ENCODE data around the gene ATXN1. TPM values are rescaled to one million over a fixed set of nuclear protein-coding genes. Genes with fewer than 3 reads are reported as not detected.
A peak's percentile ranks its signal among the peaks of the same experiment; 100 is the strongest.

The ATXN1 gene
- total RNA-seq, 4 donors from 2014 or later, result 38.7 to 78.3 (median 62.6) TPM

DNA sequence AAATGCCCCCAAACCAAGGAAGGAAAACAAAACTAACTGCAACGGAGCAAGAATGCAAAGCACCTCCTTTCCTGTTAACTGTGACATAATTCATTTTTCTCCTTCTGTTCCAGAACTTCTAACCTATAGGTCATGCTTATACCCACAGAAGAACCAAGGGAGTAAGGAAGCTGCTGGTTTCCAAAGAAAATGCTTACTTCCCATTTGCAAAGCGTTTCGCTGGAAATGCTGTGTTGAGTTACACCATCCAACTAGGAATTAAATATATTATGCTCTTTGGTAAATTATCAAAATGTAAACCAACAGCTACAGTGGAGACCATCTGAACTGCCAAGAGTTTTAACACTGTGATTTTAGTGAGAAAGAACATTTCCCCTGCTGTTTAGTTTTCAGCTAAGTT is 42.9 kb downstream of the ATXN1 start:
- 28 to 43% methylated on average over 2 to 3 of the region's 3 CpGs for WGBS, 2 donors (ENCODE audit: low coverage in 1 of 2)
- no peaks in the 10 kb centered on the region for H3K27me3 ChIP-seq
- H3K4me3 ChIP-seq, result no peak overlapping the region
- H3K36me3 ChIP-seq, result no peaks in the 10 kb centered on the region
- no peak for ATAC-seq
- peaks cover 6 to 50% (median 10%) of the 10 kb centered on the region in 3 donors for H3K4me1 ChIP-seq
- no peaks in the 10 kb centered on the region for H3K9me3 ChIP-seq
- H3K27ac ChIP-seq, result peak overlapping the region in 1 of 4 donors; percentile 26
- TF ChIP-seq, protein P1, sequence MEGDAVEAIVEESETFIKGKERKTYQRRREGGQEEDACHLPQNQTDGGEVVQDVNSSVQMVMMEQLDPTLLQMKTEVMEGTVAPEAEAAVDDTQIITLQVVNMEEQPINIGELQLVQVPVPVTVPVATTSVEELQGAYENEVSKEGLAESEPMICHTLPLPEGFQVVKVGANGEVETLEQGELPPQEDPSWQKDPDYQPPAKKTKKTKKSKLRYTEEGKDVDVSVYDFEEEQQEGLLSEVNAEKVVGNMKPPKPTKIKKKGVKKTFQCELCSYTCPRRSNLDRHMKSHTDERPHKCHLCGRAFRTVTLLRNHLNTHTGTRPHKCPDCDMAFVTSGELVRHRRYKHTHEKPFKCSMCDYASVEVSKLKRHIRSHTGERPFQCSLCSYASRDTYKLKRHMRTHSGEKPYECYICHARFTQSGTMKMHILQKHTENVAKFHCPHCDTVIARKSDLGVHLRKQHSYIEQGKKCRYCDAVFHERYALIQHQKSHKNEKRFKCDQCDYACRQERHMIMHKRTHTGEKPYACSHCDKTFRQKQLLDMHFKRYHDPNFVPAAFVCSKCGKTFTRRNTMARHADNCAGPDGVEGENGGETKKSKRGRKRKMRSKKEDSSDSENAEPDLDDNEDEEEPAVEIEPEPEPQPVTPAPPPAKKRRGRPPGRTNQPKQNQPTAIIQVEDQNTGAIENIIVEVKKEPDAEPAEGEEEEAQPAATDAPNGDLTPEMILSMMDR (IDR thresholded peaks at IDR 0.05), result no peak
- TF ChIP-seq POLR2AphosphoS5 (IDR thresholded peaks at IDR 0.05) (no peak), EP300 (IDR thresholded peaks at IDR 0.05) (no peak), POLR2A (IDR thresholded peaks at IDR 0.05) (no peak)

DNA sequence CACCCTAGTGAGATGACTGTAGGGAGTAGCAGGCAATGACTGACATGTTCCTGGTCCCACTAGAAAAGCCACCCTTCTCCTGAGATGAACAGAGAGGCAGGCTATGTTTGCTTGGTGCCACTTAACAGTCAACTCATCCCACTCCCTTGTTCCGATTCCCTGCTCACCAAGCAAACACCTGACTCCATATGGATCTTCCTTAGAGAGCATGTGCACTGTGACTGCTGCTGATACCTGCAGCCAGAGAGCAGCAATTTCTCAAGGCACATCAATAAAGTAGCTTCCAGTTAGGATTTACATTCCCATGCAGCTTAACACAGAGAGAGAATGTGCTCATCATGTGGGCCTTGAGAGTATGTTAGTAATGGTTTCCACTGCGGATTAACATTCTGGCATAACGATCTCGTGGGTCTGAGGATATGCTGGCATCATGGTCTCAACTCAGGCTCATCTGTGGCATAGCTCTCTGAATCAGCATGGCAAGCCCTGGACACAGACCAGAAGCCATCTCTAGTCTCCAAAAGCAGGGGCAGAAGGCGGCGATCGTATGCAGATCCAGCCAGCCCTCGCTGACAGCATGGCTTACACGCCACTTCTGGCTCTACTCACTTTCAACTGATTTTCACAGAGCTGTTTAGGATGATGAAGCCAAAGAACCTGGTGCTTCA is 43.9 kb downstream of the ATXN1 start:
- no peak overlapping the region for H3K4me3 ChIP-seq
- H3K27ac ChIP-seq, result peak overlapping the region in 1 of 4 donors; percentile 2
- no peak for ATAC-seq
- H3K9me3 ChIP-seq, result no peaks in the 10 kb centered on the region
- no peaks in the 10 kb centered on the region for H3K27me3 ChIP-seq
- TF ChIP-seq EP300 (IDR thresholded peaks at IDR 0.05) (no peak), POLR2AphosphoS5 (IDR thresholded peaks at IDR 0.05) (no peak), POLR2A (IDR thresholded peaks at IDR 0.05) (no peak)
- TF ChIP-seq, protein P1 (IDR thresholded peaks at IDR 0.05), result no peak
- H3K36me3 ChIP-seq, result no peaks in the 10 kb centered on the region
- 88 to 95% methylated on average over 1 to 3 of the region's 9 CpGs for WGBS, 2 donors (ENCODE audit: low coverage in 1 of 2)
- peaks cover 13 to 50% (median 16%) of the 10 kb centered on the region in 3 donors for H3K4me1 ChIP-seq

DNA sequence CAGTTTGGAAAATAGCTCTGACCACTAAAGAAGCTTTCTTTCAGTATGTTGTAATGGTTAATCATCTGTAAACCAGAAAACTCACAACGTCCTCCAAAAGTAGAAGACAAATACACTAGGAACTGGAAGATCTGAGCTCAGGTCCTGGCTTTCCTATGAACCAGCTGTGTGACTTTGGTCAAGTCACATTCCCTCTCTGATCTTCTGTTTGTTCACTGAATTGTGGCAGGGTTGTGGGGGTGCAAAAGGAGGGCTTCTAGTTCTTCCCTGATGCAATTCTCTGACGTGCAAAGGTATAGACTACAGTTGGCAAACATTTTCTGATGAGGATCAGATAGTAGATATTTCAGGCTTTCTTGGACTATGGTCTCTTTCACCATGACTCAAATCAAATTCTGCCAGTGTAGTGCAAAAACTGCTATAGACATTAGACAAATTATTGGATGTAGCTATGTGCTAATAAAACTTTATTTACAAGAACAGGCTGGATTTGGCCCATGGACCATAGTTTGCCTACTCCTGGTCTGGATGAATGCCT is 44.9 kb downstream of the ATXN1 start:
- no peak for ATAC-seq
- H3K4me3 ChIP-seq, result no peak overlapping the region
- 78 to 82% methylated on average over 2 of the region's 2 CpGs for WGBS, 2 donors (ENCODE audit: low coverage in 1 of 2)
- peaks cover 16 to 53% (median 18%) of the 10 kb centered on the region in 3 donors for H3K4me1 ChIP-seq
- H3K27me3 ChIP-seq, result no peaks in the 10 kb centered on the region
- TF ChIP-seq, protein P1 (IDR thresholded peaks at IDR 0.05), result no peak
- no peak for TF ChIP-seq EP300 (IDR thresholded peaks at IDR 0.05)
- no peak for TF ChIP-seq POLR2A (IDR thresholded peaks at IDR 0.05)
- no peak for TF ChIP-seq POLR2AphosphoS5 (IDR thresholded peaks at IDR 0.05)
- no peak overlapping the region for H3K27ac ChIP-seq
- H3K9me3 ChIP-seq, result no peaks in the 10 kb centered on the region
- no peaks in the 10 kb centered on the region for H3K36me3 ChIP-seq

DNA sequence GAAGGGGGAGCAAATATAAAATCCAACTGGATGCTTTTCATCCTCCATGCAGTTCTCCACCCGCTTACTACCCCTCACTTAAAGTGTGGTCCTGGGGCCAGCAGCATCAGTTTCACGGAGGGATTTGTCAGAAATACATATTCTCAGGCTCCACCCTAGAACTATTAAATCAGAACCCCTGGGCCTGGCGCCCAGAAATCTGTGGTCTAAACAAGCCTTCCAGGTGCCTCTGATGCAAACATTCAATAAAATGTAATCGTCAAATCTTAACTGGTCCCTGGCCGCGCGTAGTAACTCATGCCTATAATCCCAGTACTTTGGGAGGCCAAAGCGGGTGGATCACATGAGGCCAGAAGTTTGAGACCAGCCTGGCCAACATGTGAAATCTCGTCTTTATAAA is 47.7 kb downstream of the ATXN1 start:
- Histone ChIP-seq H3K27ac (peak overlapping the region in 3 of 4 donors; percentile 54 to 69 (median 60)), H3K36me3 (no peaks in the 10 kb centered on the region), H3K9me3 (no peaks in the 10 kb centered on the region), H3K4me3 (no peak overlapping the region), H3K4me1 (peaks cover 16 to 40% (median 16%) of the 10 kb centered on the region in 3 donors), H3K27me3 (no peaks in the 10 kb centered on the region)
- TF ChIP-seq EP300 (IDR thresholded peaks at IDR 0.05) (no peak), POLR2AphosphoS5 (IDR thresholded peaks at IDR 0.05) (no peak), POLR2A (IDR thresholded peaks at IDR 0.05) (no peak)
- no peak for ATAC-seq
- 83 to 94% methylated on average over 7 to 8 of the region's 9 CpGs for WGBS, 2 donors (ENCODE audit: low coverage in 1 of 2)

DNA sequence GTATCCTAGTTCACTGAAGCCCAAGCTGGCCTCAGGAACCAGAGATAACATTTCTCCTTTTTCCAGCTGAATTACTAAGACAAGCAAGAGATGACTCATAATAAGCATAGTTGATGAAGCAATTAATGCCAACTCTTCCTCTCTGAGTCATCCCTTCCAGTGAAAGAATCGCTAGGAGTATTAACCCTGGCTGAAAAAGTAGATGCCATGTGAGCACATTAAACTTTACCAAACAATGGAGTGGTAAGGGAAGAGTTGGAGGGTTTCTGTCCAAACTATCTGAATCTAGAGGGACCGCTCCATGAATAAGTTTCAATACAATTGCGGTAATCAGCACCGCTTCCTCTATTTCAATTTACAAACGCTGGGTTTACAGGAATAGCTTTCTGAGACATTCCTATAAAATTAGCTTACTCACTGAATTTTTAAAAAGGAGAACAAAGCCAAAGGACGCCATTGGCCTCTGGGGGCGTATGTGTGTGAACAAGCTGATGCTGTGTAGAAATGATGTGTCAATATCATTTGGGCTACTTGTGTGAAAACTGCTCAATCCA is 48.3 kb downstream of the ATXN1 start:
- Histone ChIP-seq H3K4me1 (peaks cover 10 to 34% (median 11%) of the 10 kb centered on the region in 3 donors), H3K27me3 (no peaks in the 10 kb centered on the region), H3K27ac (peak overlapping the region; percentile 54 to 74 (median 64)), H3K36me3 (no peaks in the 10 kb centered on the region), H3K4me3 (no peak overlapping the region), H3K9me3 (no peaks in the 10 kb centered on the region)
- 25 to 62% methylated on average over 6 to 7 of the region's 7 CpGs for WGBS, 2 donors (ENCODE audit: low coverage in 1 of 2)
- TF ChIP-seq, protein P1 (IDR thresholded peaks at IDR 0.05), result peak in 1 of 4 experiments; percentile 35
- TF ChIP-seq POLR2AphosphoS5 (IDR thresholded peaks at IDR 0.05) (peak; percentile 96), POLR2A (IDR thresholded peaks at IDR 0.05) (no peak), EP300 (IDR thresholded peaks at IDR 0.05) (no peak)
- peak; percentile 93 for ATAC-seq

Measured in gastroesophageal sphincter (tissue), 4 donors.